GM18517 (cell line): ENCODE data around the gene FMNL3.
A peak's percentile ranks its signal among the peaks of the same experiment; 100 is the strongest.
"Not testable (repeated sequence)": the region's sequence is repeated elsewhere in the genome, so short reads cannot be mapped to it uniquely, and the experiment has no call there.

Experiments
- ATAC-seq: cut with Tn5 transposase; IDR thresholded peaks from one replicate; pipeline ENCODE4 v1.9.1; 2021; ENCODE audit warnings: mild to moderate bottlenecking, moderate library complexity; ENCODE audit not compliant: unreplicated experiment

The FMNL3 gene

DNA sequence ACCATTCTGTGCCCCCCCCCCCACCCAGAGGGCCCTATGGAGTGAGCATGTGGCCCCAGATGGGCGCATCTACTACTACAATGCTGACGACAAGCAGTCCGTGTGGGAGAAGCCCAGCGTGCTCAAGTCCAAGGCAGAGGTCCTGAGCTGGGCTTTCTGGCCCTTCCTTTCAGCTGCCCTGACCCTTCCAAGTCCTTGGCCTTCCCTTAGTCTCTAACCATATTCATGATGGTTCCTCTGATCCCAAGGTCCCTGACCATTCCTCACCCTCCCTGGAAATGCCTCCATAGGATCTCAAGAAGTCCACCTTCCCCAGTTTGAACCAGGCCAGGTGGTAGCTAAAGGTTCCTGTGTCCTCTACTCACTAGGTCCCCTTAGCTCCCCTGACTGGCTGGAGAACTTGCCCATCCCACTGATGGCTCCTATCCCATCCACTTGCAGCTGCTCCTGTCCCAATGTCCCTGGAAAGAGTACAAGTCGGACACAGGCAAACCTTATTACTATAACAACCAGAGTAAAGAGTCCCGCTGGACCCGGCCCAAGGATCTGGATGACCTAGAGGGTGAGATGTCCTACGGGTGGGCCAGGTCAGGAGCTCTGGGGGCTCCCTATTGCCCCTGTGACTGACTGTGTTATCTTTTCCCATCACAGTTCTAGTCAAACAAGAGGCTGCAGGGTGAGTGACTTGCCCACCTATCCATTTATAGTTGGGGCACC is 74.1 kb downstream of the FMNL3 start:
- no peak for ATAC-seq

DNA sequence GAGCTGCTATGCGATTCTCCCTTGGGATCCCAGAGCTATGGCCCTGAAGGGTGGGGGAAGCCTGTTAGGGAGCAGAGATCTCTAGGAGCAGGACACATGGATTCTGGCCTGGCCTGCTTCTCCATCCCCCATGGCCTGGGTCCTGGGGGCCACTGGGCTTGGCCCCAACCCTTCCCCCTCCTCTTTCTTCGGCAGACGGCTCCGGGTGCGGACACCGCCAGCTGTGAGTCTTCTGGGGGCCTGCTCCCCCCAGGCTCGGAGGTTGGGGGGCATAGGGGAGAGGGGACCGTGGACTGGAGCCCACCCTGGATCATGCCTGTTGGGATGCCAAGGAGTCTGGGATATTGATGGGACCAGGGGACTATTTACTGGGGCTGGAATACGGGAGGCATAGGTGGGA is 74.8 kb downstream of the FMNL3 start:
- ATAC-seq: no peak

DNA sequence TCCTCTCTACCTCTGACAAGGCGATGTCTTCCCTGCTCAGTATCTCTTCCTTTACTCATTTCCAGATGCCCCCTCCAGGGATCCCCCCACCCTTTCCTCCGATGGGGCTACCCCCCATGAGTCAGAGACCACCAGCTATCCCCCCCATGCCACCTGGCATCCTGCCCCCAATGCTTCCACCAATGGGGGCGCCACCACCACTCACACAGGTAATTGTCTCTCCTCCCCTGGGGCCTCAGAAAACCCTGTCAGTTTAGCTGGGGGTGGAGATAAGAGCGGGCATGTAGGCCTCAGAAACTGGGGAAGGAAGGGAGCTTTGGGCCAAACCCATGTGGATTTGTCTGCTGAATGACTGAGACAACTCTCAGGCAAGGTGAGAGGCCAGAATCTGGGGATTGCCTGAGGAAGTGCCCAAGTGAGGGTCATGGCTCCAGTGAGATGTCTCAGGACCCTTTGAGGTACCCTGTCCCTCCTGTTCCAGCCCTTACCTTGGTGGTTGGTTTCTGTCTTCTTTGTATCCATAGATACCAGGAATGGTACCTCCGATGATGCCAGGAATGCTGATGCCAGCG is 75.8 kb downstream of the FMNL3 start:
- no peak for ATAC-seq

DNA sequence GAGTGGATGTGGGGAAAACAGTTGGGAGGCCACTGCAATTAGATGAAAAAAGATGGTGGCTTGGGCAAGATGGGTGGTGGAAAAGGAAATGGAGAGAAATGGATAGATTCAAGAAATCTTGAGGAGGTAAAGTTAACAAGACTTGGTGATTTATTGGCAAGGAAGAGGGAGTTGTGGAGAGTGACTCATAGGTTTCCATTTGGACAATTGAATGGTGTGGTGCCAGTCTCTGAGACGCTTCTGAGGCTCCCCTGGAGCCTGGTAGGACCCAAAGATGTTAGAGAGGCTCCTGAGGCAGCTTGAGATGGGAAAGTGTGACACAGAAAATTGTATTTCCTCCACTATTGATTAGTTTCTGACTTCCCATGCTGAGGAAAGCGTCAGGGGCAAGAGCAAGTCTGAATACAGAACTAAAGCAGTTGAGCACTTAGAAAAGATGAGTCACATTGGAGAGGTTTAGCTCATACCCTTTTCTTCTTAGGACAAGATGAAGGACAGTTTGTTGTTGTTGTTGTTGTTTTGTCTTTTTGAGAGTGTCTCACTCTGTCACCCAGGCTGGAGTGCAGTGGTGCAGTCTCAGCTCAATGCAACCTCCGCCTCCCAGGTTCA is 79.3 kb downstream of the FMNL3 start:
- no peak for ATAC-seq

GRCh38 chr12:49626836-49627235 is 80.4 kb downstream of the FMNL3 start:
- ATAC-seq: no peak

DNA sequence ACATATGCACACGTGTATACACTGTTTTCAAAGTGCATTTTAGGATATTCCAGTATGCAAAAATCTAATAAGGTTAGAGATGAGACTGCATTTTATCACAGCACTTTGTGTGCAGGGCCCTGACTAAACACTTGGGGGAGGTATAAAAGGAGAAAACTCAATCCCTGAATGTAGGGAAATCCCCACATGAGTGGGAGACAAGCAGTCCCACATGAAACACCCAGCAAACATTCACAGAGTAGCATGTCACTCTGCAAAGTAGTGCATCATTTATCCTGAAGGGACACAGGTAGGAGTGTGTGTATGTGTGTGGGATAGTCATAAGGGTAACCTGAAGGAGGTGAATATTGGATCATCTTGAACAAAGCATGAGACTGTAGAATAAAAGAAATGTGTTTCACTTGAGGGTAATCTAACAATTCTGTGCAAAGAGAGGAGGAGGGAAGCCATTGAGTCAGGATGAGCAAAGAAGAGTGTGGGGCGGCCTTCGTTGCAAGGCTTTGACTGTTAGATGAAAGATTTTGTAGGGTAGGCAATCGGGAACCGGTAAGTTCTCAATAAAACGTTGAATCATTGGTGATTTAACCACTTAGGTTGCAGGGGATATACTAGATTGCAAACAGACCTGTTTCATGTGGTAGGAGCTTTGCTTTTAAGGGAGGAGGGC is 80.9 kb downstream of the FMNL3 start:
- no peak for ATAC-seq

GRCh38 chr12:49624921-49625577 is 82.2 kb downstream of the FMNL3 start:
- ATAC-seq: no peak

DNA sequence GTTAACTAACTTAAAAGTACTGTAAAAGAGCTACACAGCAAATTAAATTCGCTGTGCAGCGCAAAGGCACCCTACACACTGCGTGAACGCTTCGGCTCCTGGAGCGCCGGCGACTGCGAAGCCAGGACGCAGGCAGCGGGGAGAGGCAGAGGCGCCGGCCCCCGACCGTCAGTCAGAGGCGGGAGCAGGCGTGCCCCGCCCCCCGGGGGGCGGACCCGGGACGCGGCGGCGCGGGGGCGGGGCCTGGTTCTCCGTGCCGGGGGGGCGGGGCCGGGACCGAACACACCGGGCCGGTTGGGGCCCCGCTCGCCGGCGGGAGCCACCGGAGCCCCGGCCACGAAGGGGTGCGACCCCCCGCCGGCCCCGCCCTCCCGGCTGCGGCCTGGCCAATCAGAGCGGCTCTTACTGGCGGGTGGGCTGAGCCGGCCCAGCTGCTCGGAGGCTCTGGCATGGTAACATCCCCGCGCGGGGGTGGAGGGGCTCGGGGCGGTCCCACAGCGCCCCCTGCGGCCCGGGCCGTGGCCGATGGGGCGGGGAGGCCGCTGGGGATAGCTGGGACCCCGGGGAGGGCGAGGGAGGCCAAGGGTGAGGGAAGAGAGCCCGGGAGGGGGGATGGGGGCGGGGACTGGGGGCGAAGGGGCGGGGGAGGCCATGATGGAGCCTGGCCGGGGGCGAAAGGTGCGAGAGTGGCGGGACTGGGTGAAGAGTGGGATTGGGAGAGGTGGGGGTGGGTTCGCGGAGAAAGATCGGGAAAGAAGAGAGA is 83.9 kb downstream of the FMNL3 start, which contains the start of gene PRPF40B:
Gene PRPF40B, plus strand, starts transcription at position 420 of the 763 bp plus-strand sequence. Its CDS starts 30 bp downstream, at position 450.
- ATAC-seq: peak; percentile 60

DNA sequence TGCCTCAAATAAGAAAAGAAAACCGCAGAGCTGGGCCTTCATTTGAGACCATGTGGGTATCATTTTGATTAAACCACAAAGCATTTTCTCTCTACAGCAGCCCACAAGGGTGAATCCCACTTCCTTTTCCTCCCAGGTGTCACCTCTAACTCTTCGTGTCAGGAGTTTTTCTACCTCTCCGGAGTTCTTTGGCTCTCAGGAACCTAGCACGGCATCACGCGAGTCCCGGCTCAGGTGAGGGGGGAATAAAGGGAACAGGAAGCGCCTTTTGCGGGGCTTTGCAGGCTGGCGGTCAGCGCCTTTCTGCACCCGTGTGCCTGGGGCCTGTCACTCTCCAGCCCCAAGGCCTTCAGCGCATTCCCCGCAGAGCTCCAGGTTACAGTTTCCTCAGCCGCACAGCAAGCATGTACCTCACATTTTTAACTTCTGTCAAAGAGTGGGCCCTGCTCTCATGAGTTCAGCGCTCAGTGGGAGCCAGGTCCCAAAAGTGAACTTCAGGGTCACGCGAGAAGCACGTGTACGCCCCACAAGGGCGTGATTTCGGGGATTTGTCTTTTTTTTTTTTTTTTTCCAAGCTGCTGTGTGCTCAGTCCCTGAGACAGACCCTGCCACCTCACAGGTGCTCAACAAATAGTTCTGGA is 84.6 kb downstream of the FMNL3 start:
- ATAC-seq: peak; percentile 39

GRCh38 chr12:49621651-49622500 is 85.3 kb downstream of the FMNL3 start:
- ATAC-seq: no peak

- no peak for ATAC-seq
These were observed 87.9 kb downstream of the FMNL3 start for GRCh38 chr12:49619286-49619685.

DNA sequence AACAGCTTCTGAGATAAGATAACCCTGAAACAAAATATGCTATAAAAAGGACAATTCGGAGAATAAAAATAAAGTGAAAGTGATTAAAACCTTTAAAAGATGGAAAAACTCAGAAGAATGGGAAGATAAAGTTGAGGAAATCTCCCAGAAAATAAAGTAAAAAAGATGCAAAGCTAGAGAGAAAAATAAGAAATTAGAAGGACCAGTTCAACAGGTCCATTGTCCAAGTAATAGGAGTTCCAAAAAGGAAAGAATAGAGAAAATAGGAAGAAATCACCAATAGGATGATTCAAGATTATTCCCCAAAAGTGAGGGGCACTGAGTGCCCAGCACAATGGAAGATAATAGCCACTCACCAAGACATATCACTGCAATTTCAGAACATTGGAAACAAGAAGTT is 88.6 kb downstream of the FMNL3 start:
- ATAC-seq: no peak

DNA sequence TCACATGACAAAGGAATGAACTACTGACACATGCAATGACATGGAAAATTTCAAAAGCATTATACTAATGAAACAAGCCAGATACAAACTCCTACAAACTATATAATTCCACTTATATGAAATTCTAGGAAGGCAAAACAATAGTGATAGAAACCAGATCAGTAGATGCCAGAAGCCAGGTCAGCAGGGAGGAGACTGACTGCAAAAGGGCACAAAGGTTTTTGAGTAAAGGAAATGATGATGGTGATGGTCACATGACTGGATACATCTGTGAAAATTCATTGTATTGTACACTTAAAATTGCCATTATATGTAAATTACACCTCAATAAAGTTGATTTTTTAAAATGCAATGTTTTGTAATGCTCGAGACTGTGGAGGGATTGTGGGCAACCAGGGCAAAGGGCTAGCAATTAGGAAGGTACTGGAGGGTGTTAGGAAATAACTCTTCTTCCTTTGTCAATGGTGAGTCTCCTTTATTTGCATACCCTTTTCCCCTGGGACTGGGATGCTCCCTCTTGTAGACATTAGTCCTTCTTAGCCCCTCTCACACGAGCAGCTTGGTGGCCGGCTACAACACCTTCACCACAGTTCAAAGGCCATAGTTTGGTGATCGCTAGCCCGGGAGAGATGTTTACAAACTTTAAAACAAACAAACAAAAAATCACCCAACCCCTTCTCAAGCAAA is 90.5 kb downstream of the FMNL3 start:
- no peak for ATAC-seq

GRCh38 chr12:49615725-49616124 is 91.5 kb downstream of the FMNL3 start:
- ATAC-seq: no peak

- ATAC-seq: no peak
These were observed 95.0 kb downstream of the FMNL3 start for GRCh38 chr12:49612210-49612609.

GRCh38 chr12:49610785-49611184 is 96.4 kb downstream of the FMNL3 start:
- ATAC-seq: not testable (repeated sequence)

GRCh38 chr12:49609875-49610154 is 97.4 kb downstream of the FMNL3 start:
- no peak for ATAC-seq

DNA sequence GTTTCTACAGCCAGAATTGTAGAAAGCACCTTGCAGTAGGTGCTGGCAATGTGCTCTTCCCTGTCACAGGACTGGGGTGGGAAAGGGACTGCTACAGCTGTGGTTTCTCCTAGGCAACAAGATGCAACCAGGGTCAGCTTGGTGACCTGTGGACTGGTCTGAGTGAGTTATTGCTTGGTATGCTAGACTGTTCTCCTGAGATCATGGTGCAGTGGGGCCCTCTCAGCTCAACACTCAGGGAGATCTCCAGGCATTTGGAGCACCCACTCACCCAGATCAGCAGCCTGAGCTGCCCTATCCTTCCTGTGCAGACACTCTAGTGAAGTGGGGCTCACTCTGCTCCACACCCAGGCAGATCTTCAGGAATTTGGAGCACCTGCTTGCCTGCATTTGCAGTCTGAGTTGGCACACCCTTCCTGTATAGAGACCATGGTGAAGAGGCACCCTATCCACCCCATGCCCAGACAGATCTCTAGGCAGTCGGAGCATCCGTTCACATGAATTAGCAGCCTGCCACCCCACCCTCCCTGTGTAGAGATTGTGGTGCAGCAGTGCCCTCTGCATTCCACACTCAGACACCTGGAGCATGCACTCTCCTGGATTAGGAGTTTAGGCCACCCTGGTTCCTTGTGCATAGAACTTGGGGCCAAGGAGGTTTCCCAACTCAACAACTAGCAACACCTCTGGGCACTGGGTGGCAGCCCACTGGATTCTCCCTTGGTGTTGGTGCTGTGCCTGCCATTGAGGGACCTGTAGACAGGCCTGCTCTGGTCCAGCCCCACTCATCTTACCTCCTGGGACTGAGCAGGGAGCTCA is 97.9 kb downstream of the FMNL3 start:
- no peak for ATAC-seq
